GM12878 (cell line): Measurements from ENCODE around the gene PSMD11. TPM values are rescaled to one million over a fixed set of nuclear protein-coding genes. Genes with fewer than 3 reads are reported as not detected.

Experiments used
- ATAC-seq: fragments of 200-7000 bp; cut with Tn5 transposase; 3 replicates; pipeline ENCODE4 v1.9.1; 2020; ENCODE audit warnings: mild to moderate bottlenecking, moderate library complexity
- BruUV-seq: library from RNA; stranded (reverse); fragments of 400-500 nt; replicated peaks from 2 replicates; lab custom pipeline; 2021; lab: Mats Ljungman, UMichigan
- CTCF ChIA-PET: fragments of 300-600 bp; sonication (Branson Sonifier 250); formaldehyde crosslinking; extraction: SDS; loops from one replicate; lab custom pipeline; 2021; ENCODE audit warnings: inconsistent platforms; lab: Yijun Ruan, JAX
- POLR2A ChIA-PET: fragments of 350-600 bp; formaldehyde crosslinking; extraction: SDS; loops from one replicate; lab custom pipeline; 2021; ENCODE audit warnings: inconsistent platforms; lab: Charles Lee
- RAD21 ChIA-PET: fragments of 300-600 bp; sonication (Branson Sonifier 250); formaldehyde crosslinking; loops from one replicate; lab custom pipeline; 2023; ENCODE audit warnings: antibody characterized with exemption; ENCODE audit not compliant: unreplicated experiment; lab: Charles Lee
- SMC1A ChIA-PET: fragments of 300-600 bp; sonication (Branson Sonifier 250); formaldehyde crosslinking; loops from one replicate; lab custom pipeline; 2023; ENCODE audit not compliant: unreplicated experiment, uncharacterized antibody; lab: Charles Lee
- DNase-seq: peaks from one replicate; pipeline ENCODE4 v3.0.0-alpha.2; 2011; ENCODE audit warnings: low read depth, low spot score
- FAIRE-seq: peaks from 3 replicates; lab custom pipeline; 2011; peaks lifted over from hg19 to GRCh38; lab: Jason Lieb, UNC
- H2AFZ ChIP-seq: 2 replicates; pipeline ENCODE4 v1.6.0; 2011; ENCODE audit warnings: low read depth, low read length, control low read depth; ENCODE audit not compliant: control insufficient read depth
- H3K27ac ChIP-seq: 2 replicates; pipeline ENCODE4 v1.5.1; 2011; ENCODE audit warnings: control low read depth; ENCODE audit not compliant: control insufficient read depth, insufficient read depth
- H3K27me3 ChIP-seq, 2 experiments: replicated peaks in 1 of 2; 2 replicates each; pipeline versions ENCODE4 v1.6.0 to v1.6.1; 2011; ENCODE audit warnings: low read length in 1 of 2; ENCODE audit not compliant: control insufficient read depth in 2 of 2, insufficient read depth in 2 of 2
- H3K36me3 ChIP-seq, 2 experiments: 2 replicates each; pipeline ENCODE4 v1.5.1; 2011; ENCODE audit warnings: low read length in 1 of 2; ENCODE audit not compliant: control insufficient read depth in 2 of 2, insufficient read depth in 2 of 2
- H3K4me1 ChIP-seq: 2 replicates; pipeline ENCODE4 v1.6.1; 2011; ENCODE audit warnings: mild to moderate bottlenecking, low read length, moderate library complexity, mixed read lengths; ENCODE audit not compliant: control insufficient read depth, insufficient read depth
- H3K4me2 ChIP-seq: 2 replicates; pipeline ENCODE4 v1.6.0; 2011; ENCODE audit warnings: control low read depth; ENCODE audit not compliant: control insufficient read depth, insufficient read depth
- H3K4me3 ChIP-seq: fragments of 200-600 bp; sonication (generic); 2 replicates; pipeline ENCODE4 v1.5.1; 2016
- H3K79me2 ChIP-seq: 2 replicates; pipeline ENCODE4 v1.6.0; 2011; ENCODE audit warnings: low read length; ENCODE audit not compliant: control insufficient read depth, insufficient read depth
- H3K9ac ChIP-seq: 2 replicates; pipeline ENCODE4 v1.8.0; 2011; ENCODE audit warnings: low read length, control low read depth, mixed read lengths; ENCODE audit not compliant: control insufficient read depth, insufficient read depth
- H3K9me3 ChIP-seq: replicated peaks from 3 replicates; pipeline ENCODE4 v1.5.1; 2011; ENCODE audit warnings: mild to moderate bottlenecking, low read length; ENCODE audit not compliant: control insufficient read depth, insufficient read depth
- H4K20me1 ChIP-seq: 2 replicates; pipeline ENCODE4 v1.6.0; 2011; ENCODE audit not compliant: control insufficient read depth, insufficient read depth
- FOXK2 ChIP-seq: fragments of 450-650 bp; IDR thresholded peaks from 2 replicates; pipeline ENCODE4 v1.6.1; 2017; ENCODE audit warnings: mild to moderate bottlenecking, moderate library complexity
- MEF2B ChIP-seq: fragments of 450-650 bp; IDR thresholded peaks from 2 replicates; pipeline ENCODE4 v1.6.1; 2018; ENCODE audit warnings: mild to moderate bottlenecking, moderate library complexity; ENCODE audit not compliant: partially characterized antibody, poor library complexity, severe bottlenecking
- MYC ChIP-seq: IDR thresholded peaks from 2 replicates; pipeline ENCODE4 v1.6.1; 2011; ENCODE audit warnings: mild to moderate bottlenecking, low read length, moderate library complexity, inconsistent platforms; ENCODE audit not compliant: insufficient read depth, insufficient replicate concordance, insufficient read length, severe bottlenecking
- NFIC ChIP-seq: IDR thresholded peaks from 2 replicates; pipeline ENCODE4 v1.6.1; 2012; ENCODE audit warnings: low read depth, mild to moderate bottlenecking, inconsistent platforms, low read length, moderate library complexity
- RCOR1 ChIP-seq: conservative IDR thresholded peaks from 2 replicates; pipeline ENCODE4 v1.6.1; 2012; ENCODE audit warnings: low read depth, low read length, improper control_type of control experiment
- SMAD1 ChIP-seq: fragments of 450-650 bp; IDR thresholded peaks from 2 replicates; pipeline ENCODE4 v1.6.1; 2018; ENCODE audit warnings: mild to moderate bottlenecking, low read depth; ENCODE audit not compliant: partially characterized antibody
- WGBS: methylation state at CpG from one replicate; pipeline ENCODE4 v1.1.6; 2016; ENCODE audit warnings: low lambda C conversion rate; ENCODE audit not compliant: insufficient replicate concordance, insufficient coverage; ENCODE audit errors: missing lambda C conversion rate; 5-methylcytosine and 5-hydroxymethylcytosine counted together
- in situ Hi-C: fragments of 300-500 bp; cut with MboI; formaldehyde crosslinking; loops from 9 replicates; pipeline ENCODE4 v1.14.3; 2018; ENCODE audit warnings: mixed read lengths
- intact Hi-C: fragments of 100-400 bp; cut with micrococcal nuclease; formaldehyde crosslinking; loops from one replicate; pipeline ENCODE4 v1.14.2; 2022; ENCODE audit not compliant: unreplicated experiment
- polyA plus RNA-seq, 11 experiments: library from polyadenylated mRNA; depleted of rRNA in 4 of 11; unstranded in 6 of 11; stranded (reverse) in 5 of 11; fragments of >200 nt; fragmentation: Nextera tagmentation in 4 of 11; fragmentation: Illumina TruSeq in 1 of 11; extraction: Ambion mirVana in 4 of 11; extraction: Trizol in 1 of 11; gene quantifications; 1 replicate in 1 of 11; 2 replicates in 10 of 11; pipeline versions ENCODE4 v1.2.1 to v1.2.3, GENCODE V29; 2011 to 2016; ENCODE audit warnings: inconsistent platforms in 2 of 11, missing spikeins in 2 of 11, low read depth in 1 of 11
- total RNA-seq, 4 experiments: library from RNA; depleted of rRNA in 3 of 4; stranded (reverse); fragments of >200 nt in 3 of 4; fragmentation: Illumina TruSeq in 1 of 4; extraction: Trizol in 1 of 4; gene quantifications; 2 replicates each; pipeline versions ENCODE4 v1.2.1 to v1.2.3, GENCODE V29; 2013 to 2021
- TF ChIP-seq, protein P1 (sequence below): fragments of 450-650 bp; IDR thresholded peaks from 2 replicates; pipeline ENCODE4 v1.6.1; 2014; ENCODE audit warnings: mild to moderate bottlenecking

The PSMD11 gene
- total and polyA plus RNA-seq, 10 of the 15 experiments (the other 5 are each of a cell fraction or from before 2014, with no cell fraction given): 84.1 to 319 (median 120) TPM

DNA sequence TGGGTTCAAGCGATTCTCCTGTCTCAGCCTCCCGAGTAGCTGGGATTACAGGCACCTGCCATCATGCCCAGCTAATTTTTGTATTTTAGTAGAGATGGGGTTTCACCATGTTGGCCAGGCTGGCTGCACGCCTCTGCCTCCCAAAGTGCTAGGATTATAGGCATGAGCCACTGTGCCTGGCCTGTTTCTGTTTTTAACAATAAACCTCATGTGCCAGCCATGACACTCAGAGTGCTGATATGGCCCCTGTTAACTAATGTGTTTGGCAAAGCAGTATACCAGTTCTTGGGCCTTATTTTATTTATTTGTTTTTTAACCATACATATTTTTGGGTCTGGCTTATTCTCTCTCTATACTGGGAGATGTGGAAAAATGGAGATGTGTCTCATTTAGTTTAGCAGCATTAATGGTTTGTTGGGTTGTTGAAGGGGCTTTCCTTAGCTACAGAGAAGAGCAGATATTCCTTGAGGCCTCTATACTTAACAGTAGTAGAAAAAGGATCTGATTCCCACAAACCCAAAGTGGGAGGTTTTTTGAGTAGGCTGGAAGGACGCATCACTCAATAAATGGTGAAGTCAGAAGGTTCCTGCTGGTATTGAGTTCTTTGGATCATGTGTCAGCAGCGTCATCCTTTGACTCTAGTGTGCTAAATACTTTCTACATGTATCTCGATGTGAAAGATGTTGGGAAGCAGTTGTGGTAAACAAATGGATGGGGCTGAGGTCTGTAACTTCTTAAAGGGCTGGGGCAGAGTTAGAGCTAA, 26.3 kb downstream of the PSMD11 start:
- H3K36me3 ChIP-seq: peaks cover 28 to 72% of the 10 kb centered on the region in 2 experiments
- no peak overlapping the region for H3K27ac ChIP-seq
- no TSS peak for BruUV-seq
- in situ Hi-C loops: loop anchor here (5.0 to 25.0 kb wide), 2 partner anchors 292 to 442 kb away; no protein-coding TSS in a partner anchor
- no peak for DNase-seq
- no peak overlapping the region for H3K4me3 ChIP-seq
- no peak overlapping the region for H3K9ac ChIP-seq
- RAD21 ChIA-PET: interaction anchor here (1.1 to 1.3 kb wide), 3 partner anchors 9 to 136 kb away, joined by 3 to 5 read pairs (median 3); no protein-coding TSS in a partner anchor
- WGBS: 97% methylated on average over 6 of the region's 6 CpGs
- H3K79me2 ChIP-seq: no peaks in the 10 kb centered on the region
- intact Hi-C loops: no loop called here
- POLR2A ChIA-PET: no interaction called here
- no peak for FAIRE-seq
- CTCF ChIA-PET: interaction anchor here (1.3 to 7.0 kb wide), 3 partner anchors 8 to 307 kb away, joined by 3 to 59 read pairs (median 3); no protein-coding TSS in a partner anchor
- H3K4me1 ChIP-seq: no peaks in the 10 kb centered on the region
- SMC1A ChIA-PET: interaction anchor here (1.0 kb wide), 1 partner anchor 9 kb away, joined by 4 read pairs; no protein-coding TSS in a partner anchor
- no peak overlapping the region for H3K4me2 ChIP-seq
- H3K9me3 ChIP-seq: no peaks in the 10 kb centered on the region
- no peaks in the 10 kb centered on the region for H4K20me1 ChIP-seq
- H2AFZ ChIP-seq: no peak overlapping the region
- ATAC-seq: no peak
- H3K27me3 ChIP-seq: no peaks in the 10 kb centered on the region
- TF ChIP-seq MEF2B: no peak

DNA sequence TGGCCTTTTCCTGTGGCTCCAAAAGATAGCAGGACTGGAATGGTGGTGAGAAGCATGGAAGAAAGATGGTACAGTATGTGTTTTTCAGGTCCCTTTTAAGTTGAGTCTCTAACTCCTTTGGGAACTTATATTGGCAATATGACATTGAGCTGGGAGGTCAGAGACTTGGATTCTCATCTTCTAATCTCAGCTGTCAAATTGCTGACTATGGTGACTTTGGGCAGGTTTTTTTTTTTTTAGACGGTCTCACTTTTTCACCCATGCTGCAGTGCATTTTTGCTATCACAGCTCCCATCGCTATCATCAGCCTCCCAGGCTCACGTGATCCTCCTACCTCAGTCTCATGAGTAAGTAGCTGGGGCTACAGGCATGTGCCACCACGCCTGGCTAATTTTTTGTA, 27.3 kb downstream of the PSMD11 start:
- ChIA-PET RAD21 (interaction anchor here (1.1 to 1.3 kb wide), 3 partner anchors 10 to 135 kb away, joined by 3 to 5 read pairs (median 3); no protein-coding TSS in a partner anchor), POLR2A (no interaction called here), SMC1A (interaction anchor here (1.0 kb wide), 1 partner anchor 10 kb away, joined by 4 read pairs; no protein-coding TSS in a partner anchor), CTCF (interaction anchor here (0.6 to 7.0 kb wide), 5 partner anchors 9 to 220 kb away, joined by 3 to 59 read pairs (median 4); no protein-coding TSS in a partner anchor)
- DNase-seq: no peak
- Histone ChIP-seq H4K20me1 (no peaks in the 10 kb centered on the region), H3K27me3 (no peaks in the 10 kb centered on the region), H2AFZ (no peak overlapping the region), H3K27ac (no peak overlapping the region), H3K4me3 (no peak overlapping the region), H3K36me3 (peaks cover 34 to 70% of the 10 kb centered on the region in 2 experiments), H3K4me1 (no peaks in the 10 kb centered on the region), H3K79me2 (no peaks in the 10 kb centered on the region), H3K9me3 (no peaks in the 10 kb centered on the region), H3K9ac (no peak overlapping the region), H3K4me2 (no peak overlapping the region)
- FAIRE-seq: no peak
- no peak for ATAC-seq
- WGBS: 95% methylated on average over 4 of the region's 4 CpGs
- TF ChIP-seq MYC (no peak), RCOR1 (no peak), SMAD1 (no peak), FOXK2 (no peak), NFIC (no peak)
- TF ChIP-seq, protein P1, sequence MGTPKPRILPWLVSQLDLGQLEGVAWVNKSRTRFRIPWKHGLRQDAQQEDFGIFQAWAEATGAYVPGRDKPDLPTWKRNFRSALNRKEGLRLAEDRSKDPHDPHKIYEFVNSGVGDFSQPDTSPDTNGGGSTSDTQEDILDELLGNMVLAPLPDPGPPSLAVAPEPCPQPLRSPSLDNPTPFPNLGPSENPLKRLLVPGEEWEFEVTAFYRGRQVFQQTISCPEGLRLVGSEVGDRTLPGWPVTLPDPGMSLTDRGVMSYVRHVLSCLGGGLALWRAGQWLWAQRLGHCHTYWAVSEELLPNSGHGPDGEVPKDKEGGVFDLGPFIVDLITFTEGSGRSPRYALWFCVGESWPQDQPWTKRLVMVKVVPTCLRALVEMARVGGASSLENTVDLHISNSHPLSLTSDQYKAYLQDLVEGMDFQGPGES: no peak
- in situ Hi-C loops (loop anchor here (5.0 to 25.0 kb wide), 2 partner anchors 291 to 441 kb away; no protein-coding TSS in a partner anchor), intact Hi-C loops (no loop called here)
- no TSS peak for BruUV-seq
